SK-N-SH (cell line): Measurements from ENCODE around the gene CCNY. TPM values are rescaled to one million over a fixed set of nuclear protein-coding genes. Genes with fewer than 3 reads are reported as not detected.

Experiments used
- CTCF ChIA-PET: fragments of 300-600, 350-600 bp; formaldehyde crosslinking; extraction: SDS; loops from one replicate; lab custom pipeline; 2021; lab: Yijun Ruan, JAX
- POLR2A ChIA-PET: fragments of 350-600 bp; sonication (Branson Sonifier 250); formaldehyde crosslinking; extraction: SDS; loops from one replicate; lab custom pipeline; 2020; ENCODE audit warnings: antibody characterized with exemption, inconsistent platforms; lab: Yijun Ruan, JAX
- DNase-seq: peaks from one replicate; pipeline ENCODE4 v3.0.0; 2012
- H2AFZ ChIP-seq: fragments of 200-600 bp; sonication (generic); 2 replicates; pipeline ENCODE4 v1.8.1; 2016; ENCODE audit warnings: antibody characterized with exemption, mild to moderate bottlenecking, low read depth
- H3F3A ChIP-seq: fragments of 200-600 bp; sonication (generic); replicated peaks from 2 replicates; pipeline ENCODE3; 2016; ENCODE audit warnings: antibody characterized with exemption, mild to moderate bottlenecking; ENCODE audit not compliant: insufficient read depth
- H3K27ac ChIP-seq, 2 experiments: fragments of 200-500 bp in 1 of 2; fragments of 200-600 bp in 1 of 2; sonication (Bioruptor generic) in 1 of 2; sonication (generic), shearing (Covaris generic) in 1 of 2; 2 replicates each; pipeline versions ENCODE4 v1.5.1 to v1.6.1; 2014 to 2016; ENCODE audit warnings: low read depth in 2 of 2, inconsistent platforms in 1 of 2, low read length in 1 of 2, mild to moderate bottlenecking in 1 of 2, mixed read lengths in 1 of 2
- H3K27me3 ChIP-seq: fragments of 200-600 bp; sonication (generic), shearing (Covaris generic); 2 replicates; pipeline ENCODE4 v1.6.1; 2016; ENCODE audit warnings: mixed run types; ENCODE audit not compliant: insufficient read depth
- H3K36me3 ChIP-seq, 2 experiments: fragments of 200-500 bp in 1 of 2; fragments of 200-600 bp in 1 of 2; sonication (Bioruptor generic) in 1 of 2; sonication (generic) in 1 of 2; replicated peaks in 1 of 2; 2 replicates each; pipeline versions ENCODE3 to v1.5.1; 2014 to 2016; ENCODE audit warnings: low read length in 1 of 2, mild to moderate bottlenecking in 1 of 2; ENCODE audit not compliant: insufficient read depth in 2 of 2, control insufficient read depth in 1 of 2
- H3K4me1 ChIP-seq, 2 experiments: fragments of 200-500 bp in 1 of 2; fragments of 200-600 bp in 1 of 2; sonication (Bioruptor generic) in 1 of 2; sonication (generic), shearing (Covaris generic) in 1 of 2; 2 replicates each; pipeline versions ENCODE4 v1.5.1 to v1.6.1; 2014 to 2016; ENCODE audit warnings: low read depth in 1 of 2, low read length in 1 of 2, mixed run types in 1 of 2; ENCODE audit not compliant: insufficient read depth in 2 of 2, control insufficient read depth in 1 of 2
- H3K4me2 ChIP-seq: fragments of 200-600 bp; sonication (generic), shearing (Covaris generic); 2 replicates; pipeline ENCODE4 v1.6.1; 2017; ENCODE audit warnings: mixed run types
- H3K4me3 ChIP-seq, 2 experiments: fragments of 200-500 bp in 1 of 2; fragments of 200-600 bp in 1 of 2; sonication (Bioruptor generic) in 1 of 2; sonication (generic), shearing (Covaris generic) in 1 of 2; 2 replicates each; pipeline versions ENCODE4 v1.5.1 to v1.8.1; 2014 to 2016; ENCODE audit warnings: low read depth in 2 of 2, inconsistent platforms in 1 of 2, low read length in 1 of 2, mild to moderate bottlenecking in 1 of 2, mixed read lengths in 1 of 2, moderate library complexity in 1 of 2
- H3K79me2 ChIP-seq: fragments of 200-600 bp; sonication (generic); 2 replicates; pipeline ENCODE4 v1.8.1; 2017; ENCODE audit warnings: mild to moderate bottlenecking; ENCODE audit not compliant: insufficient read depth
- H3K9ac ChIP-seq: fragments of 200-600 bp; sonication (generic); 2 replicates; pipeline ENCODE4 v1.6.1; 2017; ENCODE audit warnings: mixed run types
- H3K9me2 ChIP-seq: fragments of 200-600 bp; sonication (generic); 2 replicates; pipeline ENCODE4 v1.6.1; 2017; ENCODE audit warnings: mixed run types
- H3K9me3 ChIP-seq: fragments of 200-600 bp; sonication (generic); 2 replicates; pipeline ENCODE4 v1.6.1; 2017; ENCODE audit warnings: mixed run types, mild to moderate bottlenecking, moderate library complexity
- H4K20me1 ChIP-seq: fragments of 200-600 bp; sonication (generic); 2 replicates; pipeline ENCODE4 v1.6.1; 2017; ENCODE audit warnings: mild to moderate bottlenecking, mixed run types; ENCODE audit not compliant: insufficient read depth
- CHD2 ChIP-seq: fragments of 150-350 bp; IDR thresholded peaks from 2 replicates; pipeline ENCODE4 v1.6.1; 2018; ENCODE audit warnings: low read length; ENCODE audit not compliant: partially characterized antibody
- CTCF ChIP-seq: fragments of 200-600 bp; sonication (generic); IDR thresholded peaks from 2 replicates; pipeline ENCODE4 v1.6.1; 2017; ENCODE audit warnings: antibody characterized with exemption, mild to moderate bottlenecking, moderate library complexity
- ELF1 ChIP-seq: IDR thresholded peaks from 2 replicates; pipeline ENCODE4 v1.4.0; 2012
- EP300 ChIP-seq, 2 experiments: IDR thresholded peaks; 2 replicates each; pipeline versions ENCODE4 v1.4.0 to v1.6.1; 2012; ENCODE audit warnings: borderline replicate concordance in 1 of 2, low read depth in 1 of 2, low read length in 1 of 2
- GATA2 ChIP-seq: sonication (generic); formaldehyde crosslinking; IDR thresholded peaks from 2 replicates; pipeline ENCODE4 v1.5.0; 2020; ENCODE audit warnings: mild to moderate bottlenecking, missing genetic modification reagents
- MXI1 ChIP-seq: IDR thresholded peaks from 2 replicates; pipeline ENCODE4 v1.6.1; 2012; ENCODE audit warnings: mild to moderate bottlenecking, low read depth, low read length, improper control_type of control experiment
- SIN3A ChIP-seq: IDR thresholded peaks from 2 replicates; pipeline ENCODE4 v1.6.1; 2012; ENCODE audit warnings: low read depth, mild to moderate bottlenecking, low read length, moderate library complexity, borderline replicate concordance
- USF2 ChIP-seq: fragments of 150-350 bp; IDR thresholded peaks from 2 replicates; pipeline ENCODE4 v1.6.1; 2017; ENCODE audit warnings: antibody characterized with exemption, low read length, low read depth, borderline replicate concordance
- WGBS: methylation state at CpG from one replicate; pipeline ENCODE4 v1.1.6; 2017; ENCODE audit warnings: low lambda C conversion rate; 5-methylcytosine and 5-hydroxymethylcytosine counted together
- polyA plus RNA-seq, 3 experiments: library from polyadenylated mRNA; depleted of rRNA; stranded (reverse); fragments of >200 nt; gene quantifications; 2 replicates each; pipeline ENCODE4 v1.2.3, GENCODE V29; 2012

Gene CCNY
- polyA plus RNA-seq, 1 of the 3 experiments (the other 2 are of a cell fraction): 29.4 TPM

- CTCF ChIA-PET: interaction anchor here (1.6 to 11.3 kb wide), 2 partner anchors 10 to 17 kb away, joined by 6 to 68 read pairs; no protein-coding TSS in a partner anchor
- 81% methylated on average over 3 of the region's 3 CpGs for WGBS
- Histone ChIP-seq H3K9me3 (no peaks in the 10 kb centered on the region), H3K4me3 (no peak overlapping the region), H4K20me1 (no peaks in the 10 kb centered on the region), H3K36me3 (no peaks in the 10 kb centered on the region), H3K79me2 (no peaks in the 10 kb centered on the region), H3K9me2 (no peaks in the 10 kb centered on the region), H3K4me1 (no peaks in the 10 kb centered on the region; a peak in 1 of 4 replicates), H3K9ac (no peak overlapping the region), H3F3A (peaks cover 4% of the 10 kb centered on the region), H3K27ac (no peak overlapping the region), H2AFZ (no peak overlapping the region), H3K27me3 (no peaks in the 10 kb centered on the region), H3K4me2 (no peak overlapping the region)
- no peak for DNase-seq
- POLR2A ChIA-PET: no interaction called here
- no peak for TF ChIP-seq USF2
- TF ChIP-seq GATA2 (CRISPR knock-in tag): no peak
- TF ChIP-seq SIN3A: no peak
- TF ChIP-seq CTCF: no peak
- no peak for TF ChIP-seq MXI1
Measured at GRCh38 chr10:35579116-35579515, 242.8 kb downstream of the CCNY start.

- Histone ChIP-seq H3K79me2 (no peaks in the 10 kb centered on the region), H3K9ac (no peak overlapping the region), H3K4me3 (no peak overlapping the region), H3K9me3 (no peaks in the 10 kb centered on the region), H3K27ac (no peak overlapping the region), H3K36me3 (no peaks in the 10 kb centered on the region), H4K20me1 (no peaks in the 10 kb centered on the region), H2AFZ (no peak overlapping the region), H3K9me2 (no peaks in the 10 kb centered on the region), H3K4me2 (no peak overlapping the region), H3K4me1 (no peaks in the 10 kb centered on the region; a peak in 1 of 4 replicates), H3K27me3 (no peaks in the 10 kb centered on the region), H3F3A (peaks cover 4% of the 10 kb centered on the region)
- 86% methylated on average over 12 of the region's 12 CpGs for WGBS
- TF ChIP-seq ELF1 (no peak), CHD2 (no peak), EP300 (IDR thresholded peaks at IDR 0.05; ENCODE audit: borderline replicate concordance in 1 of 2, low read depth in 1 of 2, low read length in 1 of 2) (no peak)
- DNase-seq: no peak
- ChIA-PET POLR2A (no interaction called here), CTCF (interaction anchor here (1.0 to 11.3 kb wide), 2 partner anchors 18 to 20 kb away, joined by 3 to 68 read pairs; no protein-coding TSS in a partner anchor)
Measured at GRCh38 chr10:35579726-35580422, 243.6 kb downstream of the CCNY start.
